Endothelial cell of umbilical vein (primary cell): ENCODE results near the gene FBXO21. TPM values are rescaled to one million over a fixed set of nuclear protein-coding genes. Genes with fewer than 3 reads are reported as not detected.

Experiments
- BruUV-seq: library from RNA; stranded (reverse); fragments of 400-500 nt; replicated peaks from 2 replicates; lab custom pipeline; 2021; lab: Mats Ljungman, UMichigan
- CTCF ChIA-PET: fragments of 300-600, 350-600 bp; sonication (Branson Sonifier 250); formaldehyde crosslinking; loops from one replicate; lab custom pipeline; 2021; ENCODE audit warnings: antibody characterized with exemption, inconsistent platforms; lab: Charles Lee
- POLR2A ChIA-PET: fragments of 300-600, 350-600 bp; sonication (Branson Sonifier 250); formaldehyde crosslinking; loops from one replicate; lab custom pipeline; 2021; ENCODE audit warnings: antibody characterized with exemption, inconsistent platforms; lab: Charles Lee
- DNase-seq: peaks from one replicate; pipeline ENCODE4 v3.0.0-alpha.2; 2011; ENCODE audit warnings: low read depth, low spot score
- FAIRE-seq: peaks from 2 replicates; lab custom pipeline; 2011; peaks lifted over from hg19 to GRCh38; lab: Jason Lieb, UNC
- H2AFZ ChIP-seq: 2 replicates; pipeline ENCODE4 v1.6.0; 2012; ENCODE audit warnings: low read depth, low read length, control low read depth, inconsistent platforms
- H3K27ac ChIP-seq: 2 replicates; pipeline ENCODE4 v1.5.1; 2011; ENCODE audit warnings: low read depth, mild to moderate bottlenecking, control low read depth, low read length, moderate library complexity; ENCODE audit not compliant: insufficient read depth
- H3K27me3 ChIP-seq, 2 experiments: 2 replicates each; pipeline versions ENCODE4 v1.6.0 to v1.6.1; 2011; ENCODE audit warnings: low read length in 2 of 2, mixed read lengths in 1 of 2; ENCODE audit not compliant: control insufficient read depth in 2 of 2, insufficient read depth in 2 of 2
- H3K36me3 ChIP-seq, 2 experiments: 2 replicates in 1 of 2; 3 replicates in 1 of 2; pipeline ENCODE4 v1.5.1; 2011; ENCODE audit warnings: low read length in 2 of 2, mild to moderate bottlenecking in 1 of 2, moderate library complexity in 1 of 2; ENCODE audit not compliant: control insufficient read depth in 2 of 2, insufficient read depth in 2 of 2; ENCODE audit errors: extremely low read depth in 1 of 2
- H3K4me1 ChIP-seq: 3 replicates; pipeline ENCODE4 v1.5.1; 2011; ENCODE audit warnings: mild to moderate bottlenecking, low read length; ENCODE audit not compliant: control insufficient read depth, insufficient read depth; ENCODE audit errors: extremely low read depth
- H3K4me2 ChIP-seq: 2 replicates; pipeline ENCODE4 v1.6.1; 2011; ENCODE audit warnings: low read length, control low read depth, mixed read lengths; ENCODE audit not compliant: insufficient read depth
- H3K4me3 ChIP-seq, 3 experiments: fragments of 200-600 bp in 1 of 3; sonication (generic), shearing (Covaris generic) in 1 of 3; replicated peaks in 1 of 3; 2 replicates each; pipeline ENCODE4 v1.5.1; 2011 to 2016; ENCODE audit warnings: control low read depth in 3 of 3, low read length in 3 of 3, mild to moderate bottlenecking in 2 of 3, inconsistent platforms in 1 of 3, low read depth in 1 of 3, moderate library complexity in 1 of 3; ENCODE audit not compliant: insufficient read depth in 1 of 3
- H3K79me2 ChIP-seq: 2 replicates; pipeline ENCODE4 v1.6.0; 2012; ENCODE audit warnings: low read length, inconsistent platforms; ENCODE audit not compliant: control insufficient read depth, insufficient read depth
- H3K9ac ChIP-seq: replicated peaks from 2 replicates; pipeline ENCODE3; 2011; ENCODE audit warnings: low read length, control low read depth; ENCODE audit not compliant: insufficient read depth; ENCODE audit errors: extremely low read depth
- H3K9me1 ChIP-seq: replicated peaks from 3 replicates; pipeline ENCODE4 v1.6.0; 2011; ENCODE audit warnings: mild to moderate bottlenecking, low read length; ENCODE audit not compliant: control insufficient read depth, insufficient read depth; ENCODE audit errors: extremely low read depth
- H3K9me3 ChIP-seq: replicated peaks from 2 replicates; pipeline ENCODE4 v1.5.1; 2012; ENCODE audit warnings: low read length, inconsistent platforms; ENCODE audit not compliant: control insufficient read depth, insufficient read depth
- H4K20me1 ChIP-seq: replicated peaks from 2 replicates; pipeline ENCODE3; 2011; ENCODE audit warnings: mild to moderate bottlenecking, low read length; ENCODE audit not compliant: control insufficient read depth, insufficient read depth; ENCODE audit errors: extremely low read depth
- EZH2 ChIP-seq: IDR thresholded peaks from 2 replicates; pipeline ENCODE4 v1.6.1; 2012; ENCODE audit warnings: borderline replicate concordance, low read depth, mild to moderate bottlenecking, moderate library complexity, low read length, inconsistent platforms; ENCODE audit not compliant: severe bottlenecking
- FOS ChIP-seq: IDR thresholded peaks from 2 replicates; pipeline ENCODE4 v1.6.1; 2011; ENCODE audit warnings: mild to moderate bottlenecking, low read length, moderate library complexity, borderline replicate concordance; ENCODE audit not compliant: insufficient read depth
- GATA2 ChIP-seq: IDR thresholded peaks from 2 replicates; pipeline ENCODE4 v1.7.0; 2011; ENCODE audit warnings: low read depth, mild to moderate bottlenecking, moderate library complexity, mixed read lengths, low read length; ENCODE audit not compliant: insufficient read length, insufficient read depth
- JUN ChIP-seq: IDR thresholded peaks from 2 replicates; pipeline ENCODE4 v1.6.1; 2011; ENCODE audit warnings: borderline replicate concordance, low read depth; ENCODE audit not compliant: insufficient read length, insufficient read depth
- MAX ChIP-seq: IDR thresholded peaks from 2 replicates; pipeline ENCODE4 v1.6.1; 2011; ENCODE audit not compliant: insufficient read depth, insufficient read length
- MYC ChIP-seq: IDR thresholded peaks from one replicate; pipeline ENCODE4 v1.6.1; 2011; ENCODE audit warnings: mild to moderate bottlenecking, low read depth, low read length
- POLR2A ChIP-seq: IDR thresholded peaks from 2 replicates; pipeline ENCODE4 v1.6.1; 2012; ENCODE audit warnings: low read depth, mild to moderate bottlenecking, control low read depth, low read length
- POLR2AphosphoS5 ChIP-seq: IDR thresholded peaks from 2 replicates; pipeline ENCODE4 v1.6.1; 2012; ENCODE audit warnings: low read depth, mild to moderate bottlenecking, control low read depth, low read length, moderate library complexity; ENCODE audit not compliant: insufficient read depth
- dilution Hi-C: fragments of 300-500 bp; cut with MboI; formaldehyde crosslinking; loops from one replicate; pipeline ENCODE4 v1.15.0; 2019; ENCODE audit warnings: low sequenced_read_pairs; ENCODE audit not compliant: extremely low pct_ligation_motif_present
- intact Hi-C: fragments of 100-400 bp; cut with micrococcal nuclease; formaldehyde crosslinking; loops from one replicate; pipeline ENCODE4 v1.10.0; 2022
- polyA plus RNA-seq, 4 experiments: library from polyadenylated mRNA; depleted of rRNA in 3 of 4; stranded (reverse) in 3 of 4; unstranded in 1 of 4; fragments of >200 nt; gene quantifications; 2 replicates each; pipeline versions ENCODE4 v1.2.1 to v1.2.3, GENCODE V29; 2011 to 2012; ENCODE audit warnings: missing spikeins in 1 of 4
- total RNA-seq: library from RNA; stranded (reverse); gene quantifications from 2 replicates; pipeline ENCODE4 v1.2.3, GENCODE V29; 2021
- TF ChIP-seq, protein P1 (sequence below), 2 donors: IDR thresholded peaks; 1 replicate in 1 of 2; 2 replicates in 1 of 2; pipeline ENCODE4 v1.5.1; 2011; ENCODE audit warnings: low read length in 2 of 2, mild to moderate bottlenecking in 2 of 2, moderate library complexity in 2 of 2, control low read depth in 1 of 2, inconsistent platforms in 1 of 2, low read depth in 1 of 2; ENCODE audit not compliant: insufficient read depth in 1 of 2; ENCODE audit errors: extremely low read depth in 1 of 2

Gene FBXO21
- total and polyA plus RNA-seq, 2 donors (not counting 3 experiments of a cell fraction or from before 2014, with no cell fraction given): 41.6 to 66.7 TPM

GRCh38 chr12:117158911-117159553 is 31.2 kb downstream of the FBXO21 start:
- intact Hi-C loops: loop anchor here (10.0 kb wide), 1 partner anchor 244 kb away; the partner anchor contains the start of gene FBXW8
- CTCF ChIA-PET: no interaction called here
- Histone ChIP-seq H3K27me3 (no peaks in the 10 kb centered on the region), H3K27ac (no peak overlapping the region), H3K4me2 (no peak overlapping the region), H3K4me3 (no peak overlapping the region), H3K79me2 (no peaks in the 10 kb centered on the region), H3K9me3 (no peaks in the 10 kb centered on the region), H4K20me1 (no peaks in the 10 kb centered on the region), H3K4me1 (no peaks in the 10 kb centered on the region), H3K9ac (no peak overlapping the region), H3K36me3 (peaks cover 16 to 38% of the 10 kb centered on the region in 2 experiments), H3K9me1 (no peaks in the 10 kb centered on the region), H2AFZ (no peak overlapping the region)
- no peak for FAIRE-seq
- DNase-seq: no peak
- BruUV-seq: no TSS peak
- POLR2A ChIA-PET: no interaction called here
- dilution Hi-C loops: no loop called here
- no peak for TF ChIP-seq POLR2A
- no peak for TF ChIP-seq MAX
- TF ChIP-seq MYC: no peak
- TF ChIP-seq, protein P1, sequence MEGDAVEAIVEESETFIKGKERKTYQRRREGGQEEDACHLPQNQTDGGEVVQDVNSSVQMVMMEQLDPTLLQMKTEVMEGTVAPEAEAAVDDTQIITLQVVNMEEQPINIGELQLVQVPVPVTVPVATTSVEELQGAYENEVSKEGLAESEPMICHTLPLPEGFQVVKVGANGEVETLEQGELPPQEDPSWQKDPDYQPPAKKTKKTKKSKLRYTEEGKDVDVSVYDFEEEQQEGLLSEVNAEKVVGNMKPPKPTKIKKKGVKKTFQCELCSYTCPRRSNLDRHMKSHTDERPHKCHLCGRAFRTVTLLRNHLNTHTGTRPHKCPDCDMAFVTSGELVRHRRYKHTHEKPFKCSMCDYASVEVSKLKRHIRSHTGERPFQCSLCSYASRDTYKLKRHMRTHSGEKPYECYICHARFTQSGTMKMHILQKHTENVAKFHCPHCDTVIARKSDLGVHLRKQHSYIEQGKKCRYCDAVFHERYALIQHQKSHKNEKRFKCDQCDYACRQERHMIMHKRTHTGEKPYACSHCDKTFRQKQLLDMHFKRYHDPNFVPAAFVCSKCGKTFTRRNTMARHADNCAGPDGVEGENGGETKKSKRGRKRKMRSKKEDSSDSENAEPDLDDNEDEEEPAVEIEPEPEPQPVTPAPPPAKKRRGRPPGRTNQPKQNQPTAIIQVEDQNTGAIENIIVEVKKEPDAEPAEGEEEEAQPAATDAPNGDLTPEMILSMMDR (IDR thresholded peaks at IDR 0.05; ENCODE audit: extremely low read depth in 1 of 2, insufficient read depth in 1 of 2, low read depth in 1 of 2, low read length in 2 of 2): no peak
- TF ChIP-seq POLR2AphosphoS5: no peak

- dilution Hi-C loops: no loop called here
- intact Hi-C loops: loop anchor here (10.0 kb wide), 1 partner anchor 243 kb away; the partner anchor contains the start of gene FBXW8
- Histone ChIP-seq H3K9me3 (no peaks in the 10 kb centered on the region), H3K27me3 (no peaks in the 10 kb centered on the region), H4K20me1 (no peaks in the 10 kb centered on the region), H3K27ac (no peak overlapping the region), H3K36me3 (peaks cover 17 to 40% of the 10 kb centered on the region in 2 experiments), H3K79me2 (no peaks in the 10 kb centered on the region), H3K4me2 (no peak overlapping the region), H3K4me1 (no peaks in the 10 kb centered on the region), H2AFZ (no peak overlapping the region), H3K9ac (no peak overlapping the region), H3K9me1 (no peaks in the 10 kb centered on the region), H3K4me3 (no peak overlapping the region)
- no TSS peak for BruUV-seq
- no peak for DNase-seq
- ChIA-PET CTCF (no interaction called here), POLR2A (no interaction called here)
- TF ChIP-seq MAX: no peak
- TF ChIP-seq POLR2AphosphoS5: no peak
- no peak for TF ChIP-seq GATA2
- TF ChIP-seq, protein P1 (IDR thresholded peaks at IDR 0.05; ENCODE audit: extremely low read depth in 1 of 2, insufficient read depth in 1 of 2, low read depth in 1 of 2, low read length in 2 of 2): no peak
- no peak for TF ChIP-seq JUN
- TF ChIP-seq EZH2: no peak
- no peak for TF ChIP-seq POLR2A
- TF ChIP-seq FOS: no peak
- TF ChIP-seq MYC: no peak
- FAIRE-seq: no peak
These were observed 32.2 kb downstream of the FBXO21 start for GRCh38 chr12:117158096-117158495.
